GM12892 (cell line): ENCODE measurements around the gene NRXN2.
A peak's percentile ranks its signal among the peaks of the same experiment; 100 is the strongest.

Experiments
- DNase-seq: peaks from one replicate; pipeline ENCODE4 v3.0.0; 2011; ENCODE audit not compliant: insufficient read length
- FAIRE-seq: peaks from 2 replicates; lab custom pipeline; 2011; peaks lifted over from hg19 to GRCh38; lab: Jason Lieb, UNC
- POLR2A ChIP-seq: IDR thresholded peaks from 2 replicates; pipeline ENCODE4 v1.6.1; 2011; ENCODE audit warnings: low read depth, low read length, control low read depth
- POLR2AphosphoS5 ChIP-seq: IDR thresholded peaks from 2 replicates; pipeline ENCODE4 v1.6.1; 2011; ENCODE audit warnings: low read depth, low read length, control low read depth
- TAF1 ChIP-seq: IDR thresholded peaks from 2 replicates; pipeline ENCODE4 v1.6.1; 2011; ENCODE audit warnings: low read depth, mild to moderate bottlenecking, control low read depth, low read length, borderline replicate concordance

The NRXN2 gene

GRCh38 chr11:64688534-64688982 lies 34.4 kb downstream of the NRXN2 start:
- DNase-seq (peak; percentile 85), FAIRE-seq (peak; percentile 96)
- TF ChIP-seq TAF1 (no peak), POLR2AphosphoS5 (no peak), POLR2A (no peak)

- TF ChIP-seq TAF1 (no peak), POLR2A (no peak), POLR2AphosphoS5 (no peak)
- DNase-seq, result no peak
- peak; percentile 27 for FAIRE-seq
Observed at GRCh38 chr11:64687643-64688533, 35.1 kb downstream of the NRXN2 start.

- FAIRE-seq (no peak), DNase-seq (no peak)
- no peak for TF ChIP-seq TAF1
- no peak for TF ChIP-seq POLR2A
- TF ChIP-seq POLR2AphosphoS5, result no peak
Observed at GRCh38 chr11:64687204-64687603, 35.8 kb downstream of the NRXN2 start.

GRCh38 chr11:64686466-64687170 lies 36.4 kb downstream of the NRXN2 start:
- no peak for DNase-seq
- no peak for FAIRE-seq
- no peak for TF ChIP-seq TAF1
- TF ChIP-seq POLR2A, result no peak
- no peak for TF ChIP-seq POLR2AphosphoS5

GRCh38 chr11:64685536-64685935 lies 37.5 kb downstream of the NRXN2 start:
- FAIRE-seq, result no peak
- TF ChIP-seq POLR2A (no peak), POLR2AphosphoS5 (no peak), TAF1 (no peak)
- DNase-seq, result no peak

GRCh38 chr11:64684357-64684756 lies 38.6 kb downstream of the NRXN2 start:
- TF ChIP-seq POLR2A, result no peak
- TF ChIP-seq TAF1, result no peak
- no peak for TF ChIP-seq POLR2AphosphoS5
- no peak for FAIRE-seq
- no peak for DNase-seq

GRCh38 chr11:64681171-64681570 lies 41.8 kb downstream of the NRXN2 start:
- no peak for DNase-seq
- no peak for FAIRE-seq
- TF ChIP-seq TAF1, result no peak
- TF ChIP-seq POLR2A, result no peak
- no peak for TF ChIP-seq POLR2AphosphoS5

GRCh38 chr11:64679846-64680245 lies 43.2 kb downstream of the NRXN2 start:
- DNase-seq, result no peak

GRCh38 chr11:64677441-64678023 lies 45.5 kb downstream of the NRXN2 start:
- no peak for FAIRE-seq

More at GRCh38 chr11:64679846-64680245, 43.2 kb downstream of the NRXN2 start:
- FAIRE-seq, result no peak
- TF ChIP-seq POLR2AphosphoS5 (no peak), TAF1 (no peak)

GRCh38 chr11:64676261-64676615 lies 46.8 kb downstream of the NRXN2 start:
- DNase-seq (no peak), FAIRE-seq (no peak)
- TF ChIP-seq POLR2AphosphoS5 (no peak), POLR2A (no peak), TAF1 (no peak)

More at GRCh38 chr11:64677441-64678023, 45.5 kb downstream of the NRXN2 start:
- TF ChIP-seq POLR2AphosphoS5 (no peak), POLR2A (no peak), TAF1 (no peak)
- no peak for DNase-seq
